GM23338 (cell line): ENCODE results near the gene SMG9.

ENCODE experiments used
- CREB1 ChIP-seq: fragments of 250-450 bp; sonication (Bioruptor Pico); IDR thresholded peaks from 2 replicates; pipeline ENCODE4 v1.5.0; 2020; ENCODE audit warnings: low read depth, mild to moderate bottlenecking, moderate library complexity
- POLR2AphosphoS5 ChIP-seq: IDR thresholded peaks from 2 replicates; pipeline ENCODE4 v1.6.1; 2016; ENCODE audit warnings: antibody characterized with exemption, low read depth
- TF ChIP-seq, protein P1 (sequence below): IDR thresholded peaks from one replicate; pipeline ENCODE4 v1.6.1; 2018; ENCODE audit warnings: antibody characterized with exemption; ENCODE audit not compliant: unreplicated experiment

DNA sequence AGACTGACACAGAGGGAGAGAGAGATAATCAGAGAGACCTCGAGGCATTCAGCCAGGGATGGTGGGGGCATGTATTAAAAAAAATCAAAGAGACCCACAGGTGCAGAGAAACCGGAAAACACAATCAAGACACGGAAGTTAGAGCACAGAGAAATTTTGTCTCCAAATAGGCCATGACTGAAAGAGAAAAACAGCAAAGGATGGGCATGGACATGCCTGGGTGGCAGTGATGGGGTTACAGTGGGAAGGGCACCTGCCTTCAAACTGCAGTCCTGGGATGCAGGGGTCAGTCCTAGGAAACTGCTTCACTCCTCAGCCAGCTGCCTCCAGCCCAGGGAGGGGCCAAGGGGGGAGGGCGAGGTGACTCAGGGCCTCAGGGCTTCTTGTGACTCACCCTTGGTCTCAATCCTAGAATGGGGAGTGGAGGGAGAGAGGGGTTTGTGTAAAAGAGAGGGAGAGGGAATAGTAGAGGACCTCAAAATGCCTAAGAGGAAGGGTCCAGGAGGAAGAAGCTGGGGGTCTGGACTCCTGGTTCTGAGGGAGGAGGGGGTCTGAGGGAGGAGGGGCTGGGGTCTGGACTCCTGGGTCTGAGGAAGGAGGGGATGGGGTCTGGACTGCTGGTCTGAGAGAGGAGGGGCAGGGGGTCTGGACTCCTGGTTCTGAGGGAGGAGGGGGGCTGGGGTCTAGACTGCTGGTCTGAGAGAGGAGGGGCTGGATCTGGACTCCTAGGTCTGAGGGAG lies 29.6 kb upstream of the SMG9 start:
- no peak for TF ChIP-seq CREB1 (CRISPR knock-in tag)
- no peak for TF ChIP-seq POLR2AphosphoS5
- TF ChIP-seq, protein P1, sequence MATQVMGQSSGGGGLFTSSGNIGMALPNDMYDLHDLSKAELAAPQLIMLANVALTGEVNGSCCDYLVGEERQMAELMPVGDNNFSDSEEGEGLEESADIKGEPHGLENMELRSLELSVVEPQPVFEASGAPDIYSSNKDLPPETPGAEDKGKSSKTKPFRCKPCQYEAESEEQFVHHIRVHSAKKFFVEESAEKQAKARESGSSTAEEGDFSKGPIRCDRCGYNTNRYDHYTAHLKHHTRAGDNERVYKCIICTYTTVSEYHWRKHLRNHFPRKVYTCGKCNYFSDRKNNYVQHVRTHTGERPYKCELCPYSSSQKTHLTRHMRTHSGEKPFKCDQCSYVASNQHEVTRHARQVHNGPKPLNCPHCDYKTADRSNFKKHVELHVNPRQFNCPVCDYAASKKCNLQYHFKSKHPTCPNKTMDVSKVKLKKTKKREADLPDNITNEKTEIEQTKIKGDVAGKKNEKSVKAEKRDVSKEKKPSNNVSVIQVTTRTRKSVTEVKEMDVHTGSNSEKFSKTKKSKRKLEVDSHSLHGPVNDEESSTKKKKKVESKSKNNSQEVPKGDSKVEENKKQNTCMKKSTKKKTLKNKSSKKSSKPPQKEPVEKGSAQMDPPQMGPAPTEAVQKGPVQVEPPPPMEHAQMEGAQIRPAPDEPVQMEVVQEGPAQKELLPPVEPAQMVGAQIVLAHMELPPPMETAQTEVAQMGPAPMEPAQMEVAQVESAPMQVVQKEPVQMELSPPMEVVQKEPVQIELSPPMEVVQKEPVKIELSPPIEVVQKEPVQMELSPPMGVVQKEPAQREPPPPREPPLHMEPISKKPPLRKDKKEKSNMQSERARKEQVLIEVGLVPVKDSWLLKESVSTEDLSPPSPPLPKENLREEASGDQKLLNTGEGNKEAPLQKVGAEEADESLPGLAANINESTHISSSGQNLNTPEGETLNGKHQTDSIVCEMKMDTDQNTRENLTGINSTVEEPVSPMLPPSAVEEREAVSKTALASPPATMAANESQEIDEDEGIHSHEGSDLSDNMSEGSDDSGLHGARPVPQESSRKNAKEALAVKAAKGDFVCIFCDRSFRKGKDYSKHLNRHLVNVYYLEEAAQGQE: no peak
